Keratinocyte (primary cell): ENCODE results near the gene PPP1R14D.

Experiments used
- CTCF ChIP-seq, 3 experiments: IDR thresholded peaks in 1 of 3; conservative IDR thresholded peaks in 1 of 3; optimal IDR thresholded peaks in 1 of 3; 2 replicates in 2 of 3; 3 replicates in 1 of 3; pipeline versions ENCODE3 to v1.5.1; 2011; ENCODE audit warnings: low read length in 3 of 3, mild to moderate bottlenecking in 3 of 3, moderate library complexity in 2 of 3, control low read depth in 1 of 3, inconsistent platforms in 1 of 3; ENCODE audit not compliant: insufficient read depth in 2 of 3; ENCODE audit errors: extremely low read depth in 1 of 3
- EZH2 ChIP-seq: IDR thresholded peaks from one replicate; pipeline ENCODE4 v1.6.1; 2012; ENCODE audit warnings: inconsistent platforms, mild to moderate bottlenecking, low read length, moderate library complexity

- TF ChIP-seq EZH2 (no peak), CTCF (optimal IDR thresholded peaks at IDR 0.05 in 1 of 3, IDR thresholded peaks at IDR 0.05 in 1 of 3, conservative IDR thresholded peaks at IDR 0.05 in 1 of 3; ENCODE audit: extremely low read depth in 1 of 3, insufficient read depth in 2 of 3, low read length in 3 of 3) (no peak)
These were observed 51.9 kb downstream of the PPP1R14D start for GRCh38 chr15:40776537-40777141.
